ENCODE data around the gene WDR27.
"Not testable (repeated sequence)": the region's sequence is repeated elsewhere in the genome, so short reads cannot be mapped to it uniquely, and the experiment has no call there.

GRCh38 chr6:169601129-169601528 is 100.7 kb downstream of the WDR27 start:
- TF ChIP-seq POLR2A, POLR2AphosphoS5 (IDR thresholded peaks at IDR 0.05): not testable (repeated sequence)

Data from spleen (tissue), 3 donors.